Endometrial microvascular endothelial cells (primary cell): ENCODE results near the gene NIF3L1. TPM values are rescaled to one million over a fixed set of nuclear protein-coding genes. Genes with fewer than 3 reads are reported as not detected.
"Not testable (repeated sequence)": the region's sequence is repeated elsewhere in the genome, so short reads cannot be mapped to it uniquely, and the experiment has no call there.

Experiments used
- in situ Hi-C: cut with HindIII; loops from 2 replicates; pipeline ENCODE4 v1.10.0; 2017; ENCODE audit warnings: low sequenced_read_pairs, low pct_unique_long_range_greater_than_20kb; ENCODE audit errors: inconsistent ontology term
- total RNA-seq: library from RNA; depleted of rRNA; stranded (reverse); fragments of >200 nt; gene quantifications from one replicate; pipeline ENCODE4 v1.2.3, GENCODE V29; 2015; ENCODE audit errors: inconsistent ontology term

The NIF3L1 gene
- total RNA-seq, 1 donor from 2014 or later = 18.8 TPM

- in situ Hi-C loops = no loop called here
Observed at GRCh38 chr2:200864176-200865034, 24.8 kb upstream of the NIF3L1 start, which contains the start of gene CLK1. CLK1 (minus strand) TSS chr2:200864658; CDS start chr2:200861862, 2,796 bp downstream.

- in situ Hi-C loops = no loop called here
Observed at GRCh38 chr2:200869014-200869413, 20.2 kb upstream of the NIF3L1 start.

- in situ Hi-C loops = no loop called here
Observed at GRCh38 chr2:200871151-200871550, 18.0 kb upstream of the NIF3L1 start.

GRCh38 chr2:200873560-200873959 lies 15.6 kb upstream of the NIF3L1 start:
- in situ Hi-C loops = no loop called here

- in situ Hi-C loops = no loop called here
Observed at GRCh38 chr2:200877443-200877842, 11.7 kb upstream of the NIF3L1 start.

GRCh38 chr2:200878289-200878880 lies 10.8 kb upstream of the NIF3L1 start:
- in situ Hi-C loops = no loop called here

- in situ Hi-C loops = not testable (repeated sequence)
Observed at GRCh38 chr2:200881715-200882249, 7.4 kb upstream of the NIF3L1 start.

- in situ Hi-C loops = no loop called here
Observed at GRCh38 chr2:200899482-200899881, 10.3 kb downstream of the NIF3L1 start.

- in situ Hi-C loops = loop anchor here (25.0 kb wide), 1 partner anchor 311 kb away; no protein-coding TSS in a partner anchor
Observed at GRCh38 chr2:200901459-200902072, 12.4 kb downstream of the NIF3L1 start.

- in situ Hi-C loops = loop anchor here (25.0 kb wide), 1 partner anchor 307 kb away; no protein-coding TSS in a partner anchor
Observed at GRCh38 chr2:200905618-200906296, 16.6 kb downstream of the NIF3L1 start.

- in situ Hi-C loops = loop anchor here (25.0 kb wide), 1 partner anchor 302 kb away; no protein-coding TSS in a partner anchor
Observed at GRCh38 chr2:200909958-200910357, 20.8 kb downstream of the NIF3L1 start.

GRCh38 chr2:200913654-200914053 lies 24.5 kb downstream of the NIF3L1 start:
- in situ Hi-C loops = loop anchor here (25.0 kb wide), 1 partner anchor 299 kb away; no protein-coding TSS in a partner anchor

GRCh38 chr2:200922439-200922838 lies 33.3 kb downstream of the NIF3L1 start:
- in situ Hi-C loops = loop anchor here (25.0 kb wide), 1 partner anchor 290 kb away; no protein-coding TSS in a partner anchor

GRCh38 chr2:200929334-200930249 lies 40.4 kb downstream of the NIF3L1 start:
- in situ Hi-C loops = no loop called here

- in situ Hi-C loops = no loop called here
Observed at GRCh38 chr2:200930947-200931626, 41.9 kb downstream of the NIF3L1 start.

GRCh38 chr2:200939832-200940231 lies 50.7 kb downstream of the NIF3L1 start:
- in situ Hi-C loops = no loop called here

- in situ Hi-C loops = no loop called here
Observed at GRCh38 chr2:200943527-200944105, 54.4 kb downstream of the NIF3L1 start.
